ENCODE results near the gene PRPF38B. TPM values are rescaled to one million over a fixed set of nuclear protein-coding genes. Genes with fewer than 3 reads are reported as not detected.

Gene PRPF38B
- total and polyA plus RNA-seq, 9 of the 15 experiments (the other 6 are each of a cell fraction or from before 2014, with no cell fraction given), result 25.3 to 85.5 (median 66.4) TPM

DNA sequence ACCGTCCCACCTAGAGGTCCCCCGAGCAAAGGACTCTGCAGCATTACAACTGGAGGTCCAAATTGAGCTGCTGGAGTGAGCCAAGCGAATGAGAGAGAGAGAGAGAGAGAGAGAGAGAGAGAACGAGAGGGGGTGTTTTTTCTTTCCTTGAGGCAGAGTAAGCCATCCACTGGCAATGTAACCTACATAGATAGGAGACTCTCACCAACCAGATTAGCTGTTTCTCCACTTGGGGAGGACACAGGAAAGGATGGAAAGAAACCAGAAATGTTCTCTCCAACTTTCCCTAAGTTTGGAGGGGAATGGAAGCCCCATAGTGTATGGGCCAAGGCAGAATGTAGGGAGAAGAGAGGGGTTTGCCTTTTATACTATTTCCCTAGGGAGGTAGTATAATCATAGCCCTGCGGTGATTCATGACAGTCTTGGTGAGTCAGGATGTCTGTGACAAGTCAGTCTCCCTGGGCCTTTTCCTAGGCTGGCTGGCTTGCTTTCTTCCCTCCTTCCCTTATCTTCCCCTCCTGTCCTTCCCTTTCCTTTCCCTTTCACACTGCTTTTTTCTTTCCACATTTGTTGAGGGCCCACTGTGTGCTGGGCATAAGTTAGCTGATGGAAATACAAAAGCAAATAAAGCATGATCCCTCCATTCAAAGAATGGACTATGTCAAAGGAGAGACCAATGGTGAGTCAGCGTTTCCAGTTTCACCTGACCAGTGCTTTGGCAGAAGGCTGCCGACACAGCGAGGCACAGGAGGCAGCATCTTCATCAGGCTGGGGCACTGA is 27.7 kb downstream of the PRPF38B start (continued):
- TF ChIP-seq, protein P1, sequence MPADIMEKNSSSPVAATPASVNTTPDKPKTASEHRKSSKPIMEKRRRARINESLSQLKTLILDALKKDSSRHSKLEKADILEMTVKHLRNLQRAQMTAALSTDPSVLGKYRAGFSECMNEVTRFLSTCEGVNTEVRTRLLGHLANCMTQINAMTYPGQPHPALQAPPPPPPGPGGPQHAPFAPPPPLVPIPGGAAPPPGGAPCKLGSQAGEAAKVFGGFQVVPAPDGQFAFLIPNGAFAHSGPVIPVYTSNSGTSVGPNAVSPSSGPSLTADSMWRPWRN (IDR thresholded peaks at IDR 0.05; ENCODE audit: low read depth), result no peak
- no peak for TF ChIP-seq EZH2 (IDR thresholded peaks at IDR 0.05; ENCODE audit: borderline replicate concordance, low read depth, low read length)
- no peak for TF ChIP-seq ZNF23 (CRISPR knock-in tag; IDR thresholded peaks at IDR 0.05)
- no peak for TF ChIP-seq ZBED1 (IDR thresholded peaks at IDR 0.05)
- TF ChIP-seq ZNF77 (CRISPR knock-in tag; IDR thresholded peaks at IDR 0.05), result no peak
- no peak for TF ChIP-seq FOS (IDR thresholded peaks at IDR 0.05; ENCODE audit: extremely low read depth, insufficient read length)
- no peak for TF ChIP-seq SRSF7 (optimal IDR thresholded peaks at IDR 0.05; ENCODE audit: low read depth, low read length)
- no peak for TF ChIP-seq BCL6 (CRISPR knock-in tag; IDR thresholded peaks at IDR 0.05)
- peak; percentile 38; the same call in 1 of the 2 replicates for TF ChIP-seq L3MBTL2 (IDR thresholded peaks at IDR 0.05)
- TF ChIP-seq E2F3 (CRISPR knock-in tag; IDR thresholded peaks at IDR 0.05), result no peak
- TF ChIP-seq RHOXF2B (CRISPR knock-in tag; conservative IDR thresholded peaks at IDR 0.05), result no peak
- no peak for TF ChIP-seq POLR3G (IDR thresholded peaks at IDR 0.05; ENCODE audit: extremely low read depth, insufficient read length, insufficient replicate concordance)
- TF ChIP-seq CXXC5 (CRISPR knock-in tag; IDR thresholded peaks at IDR 0.05), result no peak
- no peak for TF ChIP-seq ZNF24 (IDR thresholded peaks at IDR 0.05)
- no peak for TF ChIP-seq U2AF1 (optimal IDR thresholded peaks at IDR 0.05; ENCODE audit: low read depth, low read length)
- TF ChIP-seq KDM1A (IDR thresholded peaks at IDR 0.05), result peak in 1 of 2 experiments; percentile 23; a peak in 1 of 4 replicates
- TF ChIP-seq RBM15 (IDR thresholded peaks at IDR 0.05; ENCODE audit: insufficient read depth, low read length), result no peak
- TF ChIP-seq FOXJ2 (tag; IDR thresholded peaks at IDR 0.05), result no peak
- peak; percentile 94 for TF ChIP-seq FOSL1 (tag; conservative IDR thresholded peaks at IDR 0.05)
- TF ChIP-seq ZNF146 (CRISPR knock-in tag; IDR thresholded peaks at IDR 0.05; ENCODE audit: unreplicated experiment), result no peak
- no peak for TF ChIP-seq SMAD1 (IDR thresholded peaks at IDR 0.05; ENCODE audit: low read depth, low read length, partially characterized antibody)
- no peak for TF ChIP-seq ZNF347 (CRISPR knock-in tag; IDR thresholded peaks at IDR 0.05; ENCODE audit: low read depth)
- TF ChIP-seq HNRNPL (IDR thresholded peaks at IDR 0.05; ENCODE audit: low read depth, low read length), result no peak
- TF ChIP-seq ZNF354B (CRISPR knock-in tag; IDR thresholded peaks at IDR 0.05), result no peak
- TF ChIP-seq RFX7 (CRISPR knock-in tag; IDR thresholded peaks at IDR 0.05), result no peak
- TF ChIP-seq, protein P2, sequence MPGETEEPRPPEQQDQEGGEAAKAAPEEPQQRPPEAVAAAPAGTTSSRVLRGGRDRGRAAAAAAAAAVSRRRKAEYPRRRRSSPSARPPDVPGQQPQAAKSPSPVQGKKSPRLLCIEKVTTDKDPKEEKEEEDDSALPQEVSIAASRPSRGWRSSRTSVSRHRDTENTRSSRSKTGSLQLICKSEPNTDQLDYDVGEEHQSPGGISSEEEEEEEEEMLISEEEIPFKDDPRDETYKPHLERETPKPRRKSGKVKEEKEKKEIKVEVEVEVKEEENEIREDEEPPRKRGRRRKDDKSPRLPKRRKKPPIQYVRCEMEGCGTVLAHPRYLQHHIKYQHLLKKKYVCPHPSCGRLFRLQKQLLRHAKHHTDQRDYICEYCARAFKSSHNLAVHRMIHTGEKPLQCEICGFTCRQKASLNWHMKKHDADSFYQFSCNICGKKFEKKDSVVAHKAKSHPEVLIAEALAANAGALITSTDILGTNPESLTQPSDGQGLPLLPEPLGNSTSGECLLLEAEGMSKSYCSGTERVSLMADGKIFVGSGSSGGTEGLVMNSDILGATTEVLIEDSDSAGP (CRISPR knock-in tag; IDR thresholded peaks at IDR 0.05), result no peak
- TF ChIP-seq, protein P3, sequence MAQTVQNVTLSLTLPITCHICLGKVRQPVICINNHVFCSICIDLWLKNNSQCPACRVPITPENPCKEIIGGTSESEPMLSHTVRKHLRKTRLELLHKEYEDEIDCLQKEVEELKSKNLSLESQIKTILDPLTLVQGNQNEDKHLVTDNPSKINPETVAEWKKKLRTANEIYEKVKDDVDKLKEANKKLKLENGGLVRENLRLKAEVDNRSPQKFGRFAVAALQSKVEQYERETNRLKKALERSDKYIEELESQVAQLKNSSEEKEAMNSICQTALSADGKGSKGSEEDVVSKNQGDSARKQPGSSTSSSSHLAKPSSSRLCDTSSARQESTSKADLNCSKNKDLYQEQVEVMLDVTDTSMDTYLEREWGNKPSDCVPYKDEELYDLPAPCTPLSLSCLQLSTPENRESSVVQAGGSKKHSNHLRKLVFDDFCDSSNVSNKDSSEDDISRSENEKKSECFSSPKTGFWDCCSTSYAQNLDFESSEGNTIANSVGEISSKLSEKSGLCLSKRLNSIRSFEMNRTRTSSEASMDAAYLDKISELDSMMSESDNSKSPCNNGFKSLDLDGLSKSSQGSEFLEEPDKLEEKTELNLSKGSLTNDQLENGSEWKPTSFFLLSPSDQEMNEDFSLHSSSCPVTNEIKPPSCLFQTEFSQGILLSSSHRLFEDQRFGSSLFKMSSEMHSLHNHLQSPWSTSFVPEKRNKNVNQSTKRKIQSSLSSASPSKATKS (CRISPR knock-in tag; IDR thresholded peaks at IDR 0.05), result no peak

Measured in K562 (cell line).